HL-60/S4 treated with phorbol 12-myristate 13-acetate at 8.2 ng/mL for 4 days and 3 days (cell line): ENCODE data around the gene CTNND1.

Experiments used
- in situ Hi-C: fragments of 300-500 bp; cut with MboI; formaldehyde crosslinking; loops from 2 replicates; pipeline ENCODE4 v1.15.0; 2022; ENCODE audit warnings: low sequenced_read_pairs

The CTNND1 gene

GRCh38 chr11:57867966-57868365, 106.4 kb downstream of the CTNND1 start:
- in situ Hi-C loops, result no loop called here

DNA sequence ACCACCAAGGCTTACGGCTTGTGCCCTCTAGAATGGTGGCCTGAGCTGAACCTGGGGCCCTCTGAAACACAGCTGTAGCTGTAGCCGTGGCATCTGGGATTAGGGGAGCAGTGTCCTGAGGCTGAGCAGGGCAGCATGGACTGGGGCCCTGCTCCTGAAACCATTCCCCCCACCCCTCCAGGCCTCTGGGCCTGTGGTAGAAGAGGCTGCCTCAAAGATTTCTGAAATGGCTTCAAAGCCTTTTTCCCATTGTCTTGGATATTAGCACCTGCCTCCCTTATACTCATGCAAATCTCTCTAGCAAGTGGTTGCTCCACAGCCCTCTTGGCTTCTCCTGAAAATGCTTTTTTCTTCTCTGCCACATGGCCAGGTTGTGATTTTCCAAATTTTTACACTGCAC, 106.9 kb downstream of the CTNND1 start:
- in situ Hi-C loops, result no loop called here
